Fibroblast of skin of back (primary cell): ENCODE data around the gene GPR146.

ENCODE experiments used
- DNase-seq: peaks from one replicate; pipeline ENCODE4 v3.0.0-alpha.2; 2013

Gene GPR146

GRCh38 chr7:1095621-1096155, 51.3 kb downstream of the GPR146 start:
- no peak for DNase-seq

GRCh38 chr7:1096156-1097119, 52.1 kb downstream of the GPR146 start:
- no peak for DNase-seq

GRCh38 chr7:1097120-1097504, 52.8 kb downstream of the GPR146 start:
- no peak for DNase-seq

- no peak for DNase-seq
Observed at GRCh38 chr7:1098243-1099153, 54.2 kb downstream of the GPR146 start.

GRCh38 chr7:1099154-1099542, 54.8 kb downstream of the GPR146 start:
- DNase-seq, result no peak

- DNase-seq, result no peak
Observed at GRCh38 chr7:1099637-1100036, 55.3 kb downstream of the GPR146 start.

GRCh38 chr7:1100386-1100785, 56.0 kb downstream of the GPR146 start:
- DNase-seq, result no peak

GRCh38 chr7:1100834-1101562, 56.7 kb downstream of the GPR146 start:
- no peak for DNase-seq

- DNase-seq, result no peak
Observed at GRCh38 chr7:1101563-1102431, 57.5 kb downstream of the GPR146 start.

- DNase-seq, result no peak
Observed at GRCh38 chr7:1103009-1103788, 58.9 kb downstream of the GPR146 start.

GRCh38 chr7:1103789-1104515, 59.6 kb downstream of the GPR146 start:
- DNase-seq, result no peak

GRCh38 chr7:1104516-1105179, 60.3 kb downstream of the GPR146 start:
- DNase-seq, result no peak

- DNase-seq, result no peak
Observed at GRCh38 chr7:1105189-1105588, 60.8 kb downstream of the GPR146 start.

GRCh38 chr7:1106063-1106792, 61.9 kb downstream of the GPR146 start:
- no peak for DNase-seq

- DNase-seq, result no peak
Observed at GRCh38 chr7:1106793-1107421, 62.6 kb downstream of the GPR146 start.

- no peak for DNase-seq
Observed at GRCh38 chr7:1108264-1108920, 64.0 kb downstream of the GPR146 start.
